Measurements from ENCODE around the gene S1PR2. TPM values are rescaled to one million over a fixed set of nuclear protein-coding genes. Genes with fewer than 3 reads are reported as not detected.

Gene S1PR2, protein sequence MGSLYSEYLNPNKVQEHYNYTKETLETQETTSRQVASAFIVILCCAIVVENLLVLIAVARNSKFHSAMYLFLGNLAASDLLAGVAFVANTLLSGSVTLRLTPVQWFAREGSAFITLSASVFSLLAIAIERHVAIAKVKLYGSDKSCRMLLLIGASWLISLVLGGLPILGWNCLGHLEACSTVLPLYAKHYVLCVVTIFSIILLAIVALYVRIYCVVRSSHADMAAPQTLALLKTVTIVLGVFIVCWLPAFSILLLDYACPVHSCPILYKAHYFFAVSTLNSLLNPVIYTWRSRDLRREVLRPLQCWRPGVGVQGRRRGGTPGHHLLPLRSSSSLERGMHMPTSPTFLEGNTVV
- 15.4 and 16.0 TPM in 2 replicates for total RNA-seq

- intact Hi-C loops (cut with micrococcal nuclease) = loop anchor here (1.0 kb wide), 1 partner anchor 36 kb away; no protein-coding TSS in a partner anchor
- Mint-ChIP-seq H3K4me1 (ENCODE audit: low read depth) (peaks cover 23% of the 10 kb centered on the region), H3K27ac (peak within 1 kb of the TSS; percentile 82), H3K36me3 (ENCODE audit: low read depth) (no peaks in the 10 kb centered on the region), H3K27me3 (ENCODE audit: insufficient read depth) (peaks cover 5% of the 10 kb centered on the region), H3K9me3 (no peaks in the 10 kb centered on the region), H3K4me3 (peak within 1 kb of the TSS; percentile 86)
- peak; percentile 45 for DNase-seq (ENCODE audit: low spot score)
These were observed at the start of gene S1PR2 for GRCh38 chr19:10230861-10231611. Gene S1PR2 (minus strand): TSS chr19:10231331. CDS start chr19:10224905, 6,426 bp downstream.

GRCh38 chr19:10279737-10280442, 48.8 kb upstream of the S1PR2 start:
- Mint-ChIP-seq H3K27ac (peak overlapping the region; percentile 65), H3K27me3 (ENCODE audit: insufficient read depth) (no peaks in the 10 kb centered on the region), H3K4me3 (no peak overlapping the region), H3K4me1 (ENCODE audit: low read depth) (peaks cover 27% of the 10 kb centered on the region), H3K36me3 (ENCODE audit: low read depth) (peaks cover 28% of the 10 kb centered on the region), H3K9me3 (no peaks in the 10 kb centered on the region)
- intact Hi-C loops (cut with micrococcal nuclease) = no loop called here
- no peak for DNase-seq (ENCODE audit: low spot score)

DNA sequence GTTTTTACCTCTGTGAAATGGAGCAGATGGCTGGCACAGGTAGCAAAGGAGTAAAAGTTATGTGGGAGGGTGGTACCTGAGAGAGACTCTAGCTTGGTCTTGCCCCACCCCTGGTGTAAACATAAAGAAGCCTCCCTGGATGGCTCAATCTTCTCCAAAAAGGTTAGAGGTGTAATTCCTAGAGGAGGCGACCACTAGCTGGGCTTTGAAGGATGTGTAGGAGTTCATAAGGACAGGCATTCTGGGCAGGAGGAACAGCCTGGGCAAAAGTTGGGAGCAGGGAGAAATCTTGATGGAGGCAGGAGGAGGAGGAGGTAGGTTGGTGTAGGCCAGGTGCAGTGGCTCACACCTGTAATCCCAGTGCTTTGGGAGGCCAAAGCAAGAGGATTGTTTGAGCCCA, 47.8 kb upstream of the S1PR2 start:
- Mint-ChIP-seq H3K4me3 (no peak overlapping the region), H3K27ac (peak overlapping the region; percentile 49), H3K4me1 (ENCODE audit: low read depth) (peaks cover 34% of the 10 kb centered on the region), H3K27me3 (ENCODE audit: insufficient read depth) (no peaks in the 10 kb centered on the region), H3K9me3 (no peaks in the 10 kb centered on the region), H3K36me3 (ENCODE audit: low read depth) (peaks cover 32% of the 10 kb centered on the region)
- DNase-seq (ENCODE audit: low spot score) = no peak
- intact Hi-C loops (cut with micrococcal nuclease) = no loop called here

GRCh38 chr19:10277795-10278589, 46.9 kb upstream of the S1PR2 start:
- peaks cover 30% of the 10 kb centered on the region for H3K36me3 Mint-ChIP-seq (ENCODE audit: low read depth)
- H3K4me3 Mint-ChIP-seq = peak overlapping the region; percentile 57
- no peaks in the 10 kb centered on the region for H3K27me3 Mint-ChIP-seq (ENCODE audit: insufficient read depth)
- H3K9me3 Mint-ChIP-seq = no peaks in the 10 kb centered on the region
- H3K4me1 Mint-ChIP-seq (ENCODE audit: low read depth) = peaks cover 37% of the 10 kb centered on the region
- peak overlapping the region; percentile 68 for H3K27ac Mint-ChIP-seq
- no peak for DNase-seq (ENCODE audit: low spot score)
- intact Hi-C loops (cut with micrococcal nuclease) = no loop called here

DNA sequence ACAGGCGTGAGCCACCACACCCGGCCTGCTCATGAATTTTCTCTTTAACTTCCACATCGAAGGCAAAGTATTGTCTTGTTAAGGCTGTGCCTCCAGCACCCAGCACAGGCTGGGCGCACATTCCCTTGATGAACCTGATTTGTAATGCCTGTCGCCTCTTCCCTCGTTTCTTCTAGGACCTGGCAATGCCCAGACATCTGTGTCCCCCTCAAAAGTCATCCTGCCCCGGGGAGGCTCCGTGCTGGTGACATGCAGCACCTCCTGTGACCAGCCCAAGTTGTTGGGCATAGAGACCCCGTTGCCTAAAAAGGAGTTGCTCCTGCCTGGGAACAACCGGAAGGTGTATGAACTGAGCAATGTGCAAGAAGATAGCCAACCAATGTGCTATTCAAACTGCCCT, 43.5 kb upstream of the S1PR2 start:
- Mint-ChIP-seq H3K27me3 (ENCODE audit: insufficient read depth) (no peaks in the 10 kb centered on the region), H3K36me3 (ENCODE audit: low read depth) (peaks cover 37% of the 10 kb centered on the region), H3K27ac (no peak overlapping the region), H3K4me1 (ENCODE audit: low read depth) (peaks cover 41% of the 10 kb centered on the region), H3K9me3 (no peaks in the 10 kb centered on the region), H3K4me3 (peak overlapping the region; percentile 43)
- no peak for DNase-seq (ENCODE audit: low spot score)
- intact Hi-C loops (cut with micrococcal nuclease) = loop anchor here (5.0 kb wide), 1 partner anchor 293 kb away; the partner anchor contains the start of genes CDKN2D and KRI1

DNA sequence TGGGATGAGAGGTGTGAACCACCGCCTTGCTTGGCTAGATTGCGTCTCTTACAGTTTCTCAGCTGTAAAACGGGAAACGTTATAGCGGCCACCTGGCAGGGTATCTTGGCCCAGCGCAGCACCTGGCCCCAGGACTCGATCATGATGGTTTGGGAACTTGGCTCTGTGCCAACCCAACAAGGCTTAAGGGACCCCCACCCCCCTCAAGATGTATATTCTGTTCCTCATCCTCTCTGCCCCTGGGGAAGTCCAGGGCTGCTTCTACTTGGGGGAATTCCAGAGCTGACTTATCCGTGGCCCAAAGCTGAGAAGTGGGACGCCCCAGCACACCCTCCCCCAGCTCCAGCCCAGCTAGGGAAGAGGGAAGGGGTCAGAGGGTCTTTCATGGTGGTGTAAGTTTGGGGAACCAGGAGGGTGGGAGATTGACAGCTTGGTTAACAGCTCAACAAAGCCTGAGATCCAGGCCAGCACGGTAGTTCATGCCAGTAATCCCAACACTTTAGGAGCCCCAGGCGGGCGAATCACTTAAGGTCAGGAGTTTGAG, 40.5 kb upstream of the S1PR2 start:
- intact Hi-C loops (cut with micrococcal nuclease) = loop anchor here (1.0 to 5.0 kb wide), 5 partner anchors 18 to 296 kb away; partner anchors contain the start of genes CDKN2D, FDX2, ICAM5 and KRI1
- no peaks in the 10 kb centered on the region for H3K9me3 Mint-ChIP-seq
- H3K27me3 Mint-ChIP-seq (ENCODE audit: insufficient read depth) = no peaks in the 10 kb centered on the region
- peak overlapping the region; percentile 94 for H3K27ac Mint-ChIP-seq
- peaks cover 31% of the 10 kb centered on the region for H3K4me1 Mint-ChIP-seq (ENCODE audit: low read depth)
- peaks cover 25% of the 10 kb centered on the region for H3K36me3 Mint-ChIP-seq (ENCODE audit: low read depth)
- DNase-seq (ENCODE audit: low spot score) = peak; percentile 28
- H3K4me3 Mint-ChIP-seq = peak overlapping the region; percentile 94

DNA sequence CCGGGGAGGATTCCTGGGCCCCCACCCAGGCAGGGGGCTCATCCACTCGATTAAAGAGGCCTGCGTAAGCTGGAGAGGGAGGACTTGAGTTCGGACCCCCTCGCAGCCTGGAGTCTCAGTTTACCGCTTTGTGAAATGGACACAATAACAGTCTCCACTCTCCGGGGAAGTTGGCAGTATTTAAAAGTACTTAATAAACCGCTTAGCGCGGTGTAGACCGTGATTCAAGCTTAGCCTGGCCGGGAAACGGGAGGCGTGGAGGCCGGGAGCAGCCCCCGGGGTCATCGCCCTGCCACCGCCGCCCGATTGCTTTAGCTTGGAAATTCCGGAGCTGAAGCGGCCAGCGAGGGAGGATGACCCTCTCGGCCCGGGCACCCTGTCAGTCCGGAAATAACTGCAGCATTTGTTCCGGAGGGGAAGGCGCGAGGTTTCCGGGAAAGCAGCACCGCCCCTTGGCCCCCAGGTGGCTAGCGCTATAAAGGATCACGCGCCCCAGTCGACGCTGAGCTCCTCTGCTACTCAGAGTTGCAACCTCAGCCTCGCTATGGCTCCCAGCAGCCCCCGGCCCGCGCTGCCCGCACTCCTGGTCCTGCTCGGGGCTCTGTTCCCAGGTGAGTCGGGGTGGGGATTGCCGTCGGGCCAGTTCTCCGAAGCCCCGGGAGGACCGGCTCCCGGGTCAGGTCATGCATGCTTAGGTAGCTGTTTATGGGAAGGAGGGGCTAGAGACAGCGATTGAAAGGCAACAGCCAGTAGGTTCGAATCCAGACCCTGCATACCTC, 39.7 kb upstream of the S1PR2 start, which contains the start of gene ICAM1:
Gene ICAM1 (plus strand): TSS at position 505 of the 779 bp plus-strand sequence. CDS start 40 bp downstream, at position 545.
- intact Hi-C loops (cut with micrococcal nuclease) = loop anchor here (1.0 to 5.0 kb wide), 6 partner anchors 18 to 296 kb away; partner anchors contain the start of genes CDC37, CDKN2D, FDX2 and ICAM5
- Mint-ChIP-seq H3K27ac (peak within 1 kb of the TSS; percentile 94), H3K4me3 (peak within 1 kb of the TSS; percentile 94), H3K4me1 (ENCODE audit: low read depth) (peaks cover 31% of the 10 kb centered on the region), H3K36me3 (ENCODE audit: low read depth) (peaks cover 25% of the 10 kb centered on the region), H3K27me3 (ENCODE audit: insufficient read depth) (no peaks in the 10 kb centered on the region), H3K9me3 (no peaks in the 10 kb centered on the region)
- peak; percentile 78 for DNase-seq (ENCODE audit: low spot score)

DNA sequence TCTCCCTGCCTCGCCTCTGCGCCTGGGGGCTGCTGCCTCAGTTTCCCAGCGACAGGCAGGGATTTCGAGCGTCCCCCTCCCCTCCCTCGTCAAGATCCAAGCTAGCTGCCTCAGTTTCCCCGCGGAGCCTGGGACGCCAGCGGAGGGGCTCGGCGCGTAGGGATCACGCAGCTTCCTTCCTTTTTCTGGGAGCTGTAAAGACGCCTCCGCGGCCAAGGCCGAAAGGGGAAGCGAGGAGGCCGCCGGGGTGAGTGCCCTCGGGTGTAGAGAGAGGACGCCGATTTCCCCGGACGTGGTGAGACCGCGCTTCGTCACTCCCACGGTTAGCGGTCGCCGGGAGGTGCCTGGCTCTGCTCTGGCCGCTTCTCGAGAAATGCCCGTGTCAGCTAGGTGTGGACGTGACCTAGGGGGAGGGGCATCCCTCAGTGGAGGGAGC, 39.1 kb upstream of the S1PR2 start:
- Mint-ChIP-seq H3K27me3 (ENCODE audit: insufficient read depth) (no peaks in the 10 kb centered on the region), H3K4me3 (peak overlapping the region; percentile 94), H3K4me1 (ENCODE audit: low read depth) (peaks cover 31% of the 10 kb centered on the region), H3K9me3 (no peaks in the 10 kb centered on the region), H3K36me3 (ENCODE audit: low read depth) (peaks cover 23% of the 10 kb centered on the region), H3K27ac (peak overlapping the region; percentile 94)
- intact Hi-C loops (cut with micrococcal nuclease) = loop anchor here (1.0 to 5.0 kb wide), 3 partner anchors 111 to 297 kb away; partner anchors contain the start of genes CDC37, CDKN2D, KRI1 and TYK2
- peak; percentile 80 for DNase-seq (ENCODE audit: low spot score)

DNA sequence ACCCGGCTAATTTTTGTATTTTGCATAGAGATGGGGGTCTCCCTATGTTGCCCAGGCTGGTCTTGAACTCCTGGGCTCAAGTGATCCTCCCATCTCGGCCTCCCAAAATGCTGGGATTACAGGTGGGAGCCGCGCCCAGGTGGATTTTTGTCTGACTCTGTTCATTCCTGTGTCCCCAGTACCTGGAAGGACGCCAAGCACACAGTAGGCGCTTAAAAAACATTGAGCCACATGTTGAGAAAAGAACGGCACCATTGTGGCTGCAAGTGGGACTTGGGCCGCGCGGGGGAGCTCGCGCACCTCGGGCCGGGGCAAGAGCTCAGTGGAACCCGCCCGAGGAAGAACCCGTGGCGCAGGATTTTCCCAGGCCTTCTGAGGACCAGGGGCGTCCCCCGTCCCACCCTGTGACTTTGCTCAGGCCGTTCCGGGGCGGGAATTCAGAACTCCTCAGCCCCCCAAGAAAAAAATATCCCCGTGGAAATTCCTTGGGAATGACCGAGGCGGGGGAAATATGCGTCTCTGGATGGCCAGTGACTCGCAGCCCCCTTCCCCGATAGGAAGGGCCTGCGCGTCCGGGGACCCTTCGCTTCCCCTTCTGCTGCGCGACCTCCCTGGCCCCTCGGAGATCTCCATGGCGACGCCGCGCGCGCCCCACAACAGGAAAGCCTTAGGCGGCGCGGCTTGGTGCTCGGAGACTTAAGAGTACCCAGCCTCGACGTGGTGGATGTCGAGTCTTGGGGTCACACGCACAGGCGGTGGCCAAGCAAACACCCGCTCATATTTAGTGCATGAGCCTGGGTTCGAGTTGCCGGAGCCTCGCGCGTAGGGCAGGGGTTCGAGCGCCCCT, 38.4 kb upstream of the S1PR2 start:
- Mint-ChIP-seq H3K9me3 (no peaks in the 10 kb centered on the region), H3K36me3 (ENCODE audit: low read depth) (peaks cover 17% of the 10 kb centered on the region), H3K4me1 (ENCODE audit: low read depth) (peaks cover 28% of the 10 kb centered on the region), H3K27ac (peak overlapping the region; percentile 94), H3K4me3 (peak overlapping the region; percentile 94), H3K27me3 (ENCODE audit: insufficient read depth) (no peaks in the 10 kb centered on the region)
- intact Hi-C loops (cut with micrococcal nuclease) = loop anchor here (1.0 to 5.0 kb wide), 5 partner anchors 9 to 298 kb away; partner anchors contain the start of genes CDC37, CDKN2D, KRI1 and TYK2
- peak; percentile 84 for DNase-seq (ENCODE audit: low spot score)

GRCh38 chr19:10268071-10268470, 36.9 kb upstream of the S1PR2 start:
- Mint-ChIP-seq H3K4me3 (no peak overlapping the region), H3K27ac (no peak overlapping the region), H3K4me1 (ENCODE audit: low read depth) (peaks cover 19% of the 10 kb centered on the region), H3K36me3 (ENCODE audit: low read depth) (peaks cover 13% of the 10 kb centered on the region), H3K27me3 (ENCODE audit: insufficient read depth) (no peaks in the 10 kb centered on the region), H3K9me3 (no peaks in the 10 kb centered on the region)
- DNase-seq (ENCODE audit: low spot score) = no peak
- intact Hi-C loops (cut with micrococcal nuclease) = no loop called here

All from activated T-helper 1 cell treated with anti-CD3 and anti-CD28 coated beads, Interleukin-12 subunit alpha, Interleukin-12 subunit beta, Interleukin-2, Interleukin-4 antibody, amounts not matched to agents 30 ng/mL and 10 ng/mL and 1 ng/mL, durations not matched to agents 14 hours and 24 hours and 36 hours (primary cell).